Upper lobe of right lung (tissue), 1 donor: ENCODE measurements around the gene TTC7B. TPM values are rescaled to one million over a fixed set of nuclear protein-coding genes. Genes with fewer than 3 reads are reported as not detected.

Experiments
- ATAC-seq: fragments of 200-7000 bp; cut with Tn5 transposase; one replicate; pipeline ENCODE4 v1.9.1; 2020; ENCODE audit warnings: mild to moderate bottlenecking, moderate library complexity
- DNase-seq: peaks from one replicate; pipeline ENCODE4 v3.0.0-alpha.2; 2020
- H3K27ac ChIP-seq: fragments of 200-600 bp; one replicate; pipeline ENCODE4 v1.8.0; 2022
- H3K27me3 ChIP-seq: fragments of 200-600 bp; one replicate; pipeline ENCODE4 v1.8.0; 2022; ENCODE audit warnings: mild to moderate bottlenecking
- H3K36me3 ChIP-seq: fragments of 200-600 bp; one replicate; pipeline ENCODE4 v1.8.0; 2022
- H3K4me1 ChIP-seq: fragments of 200-600 bp; one replicate; pipeline ENCODE4 v1.8.0; 2022
- H3K4me3 ChIP-seq: fragments of 200-600 bp; one replicate; pipeline ENCODE4 v1.8.0; 2022; ENCODE audit warnings: mild to moderate bottlenecking
- H3K9me3 ChIP-seq: fragments of 200-600 bp; one replicate; pipeline ENCODE4 v1.8.0; 2022
- CTCF ChIP-seq: fragments of 200-600 bp; IDR thresholded peaks from one replicate; pipeline ENCODE4 v1.8.0; 2022; ENCODE audit warnings: antibody characterized with exemption
- intact Hi-C: fragments of 100-400 bp; cut with DNase I; formaldehyde crosslinking; loops from one replicate; pipeline ENCODE4 v1.11.0; 2022
- total RNA-seq: library from RNA; stranded (reverse); fragmentation: NEBNext Ultra II Directional; extraction: Animal tissue kit (Norgen Biotek cat#: 25700); gene quantifications from one replicate; pipeline ENCODE4 v1.2.1, GENCODE V29; 2021
- donor health status: DM: no; HTN: yes; CAD: no; lungs with severe emphysema.

Gene TTC7B
- total RNA-seq, 1 donor from 2014 or later: 41.5 TPM

DNA sequence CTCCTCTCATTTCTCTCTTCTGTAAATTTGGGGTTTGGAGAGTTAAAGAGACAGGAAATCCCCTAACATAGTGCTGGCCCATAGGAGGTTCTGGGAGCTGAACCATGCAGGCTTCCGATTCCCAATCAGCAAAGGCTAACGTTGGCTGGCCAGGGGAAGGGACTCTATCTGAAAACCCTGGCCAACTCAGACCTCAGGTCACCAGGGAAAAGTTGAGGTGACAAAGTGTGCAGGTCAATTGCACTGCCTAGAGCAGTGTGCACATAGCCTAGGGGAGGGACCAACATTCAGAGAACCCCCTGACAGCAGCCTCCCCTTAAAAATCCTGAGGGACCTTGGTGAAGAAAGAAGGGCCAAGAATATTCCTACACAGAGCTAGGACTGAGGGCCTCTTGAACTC, 38.9 kb downstream of the TTC7B start:
- intact Hi-C loops: no loop called here
- H3K27me3 ChIP-seq: no peaks in the 10 kb centered on the region
- H3K36me3 ChIP-seq: peaks cover 5% of the 10 kb centered on the region
- H3K9me3 ChIP-seq: no peaks in the 10 kb centered on the region
- H3K27ac ChIP-seq: no peak overlapping the region
- no peak for DNase-seq
- no peak overlapping the region for H3K4me3 ChIP-seq
- no peak for TF ChIP-seq CTCF
- H3K4me1 ChIP-seq: no peaks in the 10 kb centered on the region
- no peak for ATAC-seq

GRCh38 chr14:90775441-90775840, 40.8 kb downstream of the TTC7B start:
- no peak for DNase-seq
- no peaks in the 10 kb centered on the region for H3K27me3 ChIP-seq
- H3K36me3 ChIP-seq: peaks cover 1% of the 10 kb centered on the region
- no peak overlapping the region for H3K4me3 ChIP-seq
- H3K4me1 ChIP-seq: no peaks in the 10 kb centered on the region
- H3K9me3 ChIP-seq: no peaks in the 10 kb centered on the region
- intact Hi-C loops: no loop called here
- TF ChIP-seq CTCF: no peak
- no peak for ATAC-seq
- H3K27ac ChIP-seq: no peak overlapping the region

DNA sequence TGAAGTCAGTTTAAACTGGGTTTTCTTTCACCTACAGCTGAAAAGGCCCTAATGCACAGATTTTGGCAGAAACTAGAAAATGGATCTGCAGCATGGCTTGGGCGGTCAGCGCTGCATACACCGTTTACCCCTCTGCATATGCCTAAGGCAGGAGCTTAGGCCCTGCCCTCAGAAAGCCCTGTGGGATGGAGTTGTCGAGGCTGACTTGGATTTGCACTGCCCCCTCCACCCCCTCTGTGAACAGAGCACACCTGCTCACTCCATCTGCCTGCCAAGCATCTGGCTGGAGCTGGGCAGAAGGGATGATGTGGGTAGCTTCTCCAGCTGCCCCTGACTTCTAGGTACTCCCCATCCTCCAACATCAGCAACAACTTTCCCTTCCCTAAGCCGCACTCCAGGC, 41.9 kb downstream of the TTC7B start:
- no peak overlapping the region for H3K27ac ChIP-seq
- no peak for ATAC-seq
- no peaks in the 10 kb centered on the region for H3K36me3 ChIP-seq

DNA sequence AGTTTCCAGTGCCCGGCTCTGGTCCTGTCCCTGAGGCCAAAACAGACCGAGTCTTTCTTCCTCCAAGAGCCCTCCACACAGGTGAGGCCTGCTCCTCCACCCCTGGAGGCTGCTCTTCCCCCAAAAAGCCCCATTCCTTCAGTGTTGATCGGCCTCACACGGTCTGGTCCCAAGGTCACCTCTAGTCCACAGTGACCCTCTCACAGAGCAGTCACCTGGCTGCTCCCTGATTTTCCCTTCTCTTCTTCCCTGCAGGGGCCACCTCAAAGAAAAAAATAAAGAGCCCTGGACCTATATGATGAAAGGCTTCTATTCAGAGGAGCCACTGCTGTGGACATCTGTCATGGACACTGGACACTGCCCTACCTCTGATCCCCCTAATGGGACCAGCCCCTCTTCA, 42.5 kb downstream of the TTC7B start:
- TF ChIP-seq CTCF: no peak
- intact Hi-C loops: no loop called here
- no peak overlapping the region for H3K4me3 ChIP-seq
- H3K9me3 ChIP-seq: no peaks in the 10 kb centered on the region
- no peaks in the 10 kb centered on the region for H3K36me3 ChIP-seq
- DNase-seq (no peak), ATAC-seq (no peak)
- H3K27ac ChIP-seq: no peak overlapping the region
- no peaks in the 10 kb centered on the region for H3K4me1 ChIP-seq
- H3K27me3 ChIP-seq: no peaks in the 10 kb centered on the region

More for the DNA sequence above, 41.9 kb downstream of the TTC7B start:
- no peak for TF ChIP-seq CTCF
- Histone ChIP-seq H3K4me1 (no peaks in the 10 kb centered on the region), H3K27me3 (no peaks in the 10 kb centered on the region), H3K4me3 (no peak overlapping the region), H3K9me3 (no peaks in the 10 kb centered on the region)
- no peak for DNase-seq
- intact Hi-C loops: no loop called here

GRCh38 chr14:90773196-90773486, 43.1 kb downstream of the TTC7B start:
- no peak for ATAC-seq
- H3K27ac ChIP-seq: no peak overlapping the region
- no peaks in the 10 kb centered on the region for H3K9me3 ChIP-seq
- no peak for TF ChIP-seq CTCF
- DNase-seq: no peak
- H3K27me3 ChIP-seq: no peaks in the 10 kb centered on the region
- H3K4me3 ChIP-seq: no peak overlapping the region
- H3K4me1 ChIP-seq: no peaks in the 10 kb centered on the region
- intact Hi-C loops: no loop called here
- H3K36me3 ChIP-seq: no peaks in the 10 kb centered on the region

DNA sequence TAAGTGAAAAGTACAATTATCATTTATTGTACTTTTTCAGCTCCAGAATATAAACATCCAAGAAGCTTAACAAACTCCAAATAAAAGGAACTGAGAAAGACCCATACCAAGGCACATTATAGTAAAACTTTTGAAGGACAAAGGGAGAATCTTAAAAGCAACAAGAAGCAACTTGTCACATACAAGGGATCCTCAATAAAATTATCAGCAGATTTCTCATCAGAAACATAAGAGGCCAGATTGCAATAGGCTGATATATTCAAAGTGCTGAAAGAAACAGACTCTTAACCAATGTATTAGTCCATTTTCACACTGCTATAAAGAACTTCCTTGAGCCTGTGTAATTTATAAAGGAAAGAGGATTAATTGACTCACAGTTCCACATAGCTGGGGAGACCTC, 48.3 kb downstream of the TTC7B start:
- Histone ChIP-seq H3K4me3 (no peak overlapping the region), H3K9me3 (peaks cover 5% of the 10 kb centered on the region), H3K36me3 (no peaks in the 10 kb centered on the region), H3K4me1 (no peaks in the 10 kb centered on the region), H3K27ac (no peak overlapping the region), H3K27me3 (no peaks in the 10 kb centered on the region)
- TF ChIP-seq CTCF: no peak
- DNase-seq (no peak), ATAC-seq (no peak)
- intact Hi-C loops: no loop called here
